Measurements from ENCODE around the gene DCDC1. TPM values are rescaled to one million over a fixed set of nuclear protein-coding genes. Genes with fewer than 3 reads are reported as not detected.

Gene DCDC1
- total RNA-seq, 5 donors from 2014 or later (not counting 1 experiment from before 2014, with no cell fraction given), result 0.09 to 1.0 (median 0.22) TPM; not detected in 1

- peaks cover 0 to 2% of the 10 kb centered on the region in 2 experiments for H3K27me3 ChIP-seq (replicated peaks in 1 of 2; ENCODE audit: control insufficient read depth in 2 of 2, extremely low read depth in 1 of 2, insufficient read depth in 2 of 2, low read length in 1 of 2)
- no peak overlapping the region for H3K27ac ChIP-seq (ENCODE audit: low read length)
- no peaks in the 10 kb centered on the region for H3K4me1 Mint-ChIP-seq
- no peaks in the 10 kb centered on the region for H3K36me3 ChIP-seq (ENCODE audit: control insufficient read depth in 2 of 2, extremely low read depth in 1 of 2, insufficient read depth in 1 of 2, low read length in 1 of 2)
- H3K4me3 ChIP-seq (ENCODE audit: control insufficient read depth in 1 of 2, extremely low read depth in 1 of 2, low read length in 1 of 2), result no peak overlapping the region
- no peak overlapping the region for H3K4me3 Mint-ChIP-seq
- POLR2A ChIA-PET, result no interaction called here
- H3K4me1 ChIP-seq (ENCODE audit: control insufficient read depth in 1 of 2, extremely low read depth in 1 of 2, insufficient read depth in 2 of 2, low read length in 2 of 2), result no peaks in the 10 kb centered on the region
- H3K27me3 Mint-ChIP-seq, result no peaks in the 10 kb centered on the region
- H3K27ac Mint-ChIP-seq, result no peak overlapping the region
- no peaks in the 10 kb centered on the region for H3K9me3 ChIP-seq
- CTCF ChIA-PET, result no interaction called here
- ATAC-seq (replicated peaks in 1 of 4) (no peak), DNase-seq (no peak)
- H3K9me3 Mint-ChIP-seq, result peaks cover 0 to 6% (median 2%) of the 10 kb centered on the region in 3 donors
- H3K36me3 Mint-ChIP-seq, result no peaks in the 10 kb centered on the region
- no CpG with 5 or more reads among the region's 5 CpGs for WGBS (ENCODE audit: insufficient coverage)
Measured at GRCh38 chr11:31045335-31045734, 324.2 kb downstream of the DCDC1 start.

- 78% methylated on average over 5 of the region's 7 CpGs for WGBS (ENCODE audit: insufficient coverage)
- H3K27ac Mint-ChIP-seq, result no peak overlapping the region
- Histone ChIP-seq H3K4me3 (ENCODE audit: control insufficient read depth in 1 of 2, extremely low read depth in 1 of 2, low read length in 1 of 2) (no peak overlapping the region), H3K36me3 (ENCODE audit: control insufficient read depth in 2 of 2, extremely low read depth in 1 of 2, insufficient read depth in 1 of 2, low read length in 1 of 2) (no peaks in the 10 kb centered on the region), H3K27me3 (replicated peaks in 1 of 2; ENCODE audit: control insufficient read depth in 2 of 2, extremely low read depth in 1 of 2, insufficient read depth in 2 of 2, low read length in 1 of 2) (no peaks in the 10 kb centered on the region), H3K4me1 (ENCODE audit: control insufficient read depth in 1 of 2, extremely low read depth in 1 of 2, insufficient read depth in 2 of 2, low read length in 2 of 2) (no peaks in the 10 kb centered on the region), H3K9me3 (no peaks in the 10 kb centered on the region), H3K27ac (ENCODE audit: low read length) (no peak overlapping the region)
- no peak for DNase-seq
- ChIA-PET CTCF (interaction anchor here in 1 of 2 donors (0.5 kb wide), 1 partner anchor 216 kb away, joined by 3 read pairs; no protein-coding TSS in a partner anchor), POLR2A (no interaction called here)
- H3K9me3 Mint-ChIP-seq, result no peaks in the 10 kb centered on the region
- no peak for ATAC-seq (replicated peaks in 1 of 4)
- H3K27me3 Mint-ChIP-seq, result no peaks in the 10 kb centered on the region
- no peak overlapping the region for H3K4me3 Mint-ChIP-seq
- no peaks in the 10 kb centered on the region for H3K4me1 Mint-ChIP-seq
- no peaks in the 10 kb centered on the region for H3K36me3 Mint-ChIP-seq
Measured at GRCh38 chr11:31030138-31030792, 339.3 kb downstream of the DCDC1 start.

- Histone ChIP-seq H3K4me1 (ENCODE audit: control insufficient read depth in 1 of 2, extremely low read depth in 1 of 2, insufficient read depth in 2 of 2, low read length in 2 of 2) (no peaks in the 10 kb centered on the region), H3K4me3 (ENCODE audit: control insufficient read depth in 1 of 2, extremely low read depth in 1 of 2, low read length in 1 of 2) (no peak overlapping the region), H3K9me3 (no peaks in the 10 kb centered on the region), H3K36me3 (ENCODE audit: control insufficient read depth in 2 of 2, extremely low read depth in 1 of 2, insufficient read depth in 1 of 2, low read length in 1 of 2) (no peaks in the 10 kb centered on the region), H3K27me3 (replicated peaks in 1 of 2; ENCODE audit: control insufficient read depth in 2 of 2, extremely low read depth in 1 of 2, insufficient read depth in 2 of 2, low read length in 1 of 2) (no peaks in the 10 kb centered on the region), H3K27ac (ENCODE audit: low read length) (no peak overlapping the region)
- CTCF ChIA-PET, result no interaction called here
- no peak overlapping the region for H3K27ac Mint-ChIP-seq
- POLR2A ChIA-PET, result interaction anchor here in 1 of 2 donors (0.6 kb wide), 1 partner anchor 16 kb away, joined by 3 read pairs; no protein-coding TSS in a partner anchor
- ATAC-seq (replicated peaks in 1 of 4) (no peak), DNase-seq (no peak)
- no peak overlapping the region for H3K4me3 Mint-ChIP-seq
- H3K4me1 Mint-ChIP-seq, result no peaks in the 10 kb centered on the region
- no peaks in the 10 kb centered on the region for H3K9me3 Mint-ChIP-seq
- no CpG with 5 or more reads among the region's 6 CpGs for WGBS (ENCODE audit: insufficient coverage)
- no peaks in the 10 kb centered on the region for H3K27me3 Mint-ChIP-seq
- no peaks in the 10 kb centered on the region for H3K36me3 Mint-ChIP-seq
Measured at GRCh38 chr11:31026315-31026714, 343.2 kb downstream of the DCDC1 start.

GRCh38 chr11:31022080-31022479 is 347.5 kb downstream of the DCDC1 start:
- Histone ChIP-seq H3K9me3 (no peaks in the 10 kb centered on the region), H3K27me3 (replicated peaks in 1 of 2; ENCODE audit: control insufficient read depth in 2 of 2, extremely low read depth in 1 of 2, insufficient read depth in 2 of 2, low read length in 1 of 2) (no peaks in the 10 kb centered on the region), H3K4me3 (ENCODE audit: control insufficient read depth in 1 of 2, extremely low read depth in 1 of 2, low read length in 1 of 2) (no peak overlapping the region), H3K27ac (ENCODE audit: low read length) (no peak overlapping the region), H3K4me1 (ENCODE audit: control insufficient read depth in 1 of 2, extremely low read depth in 1 of 2, insufficient read depth in 2 of 2, low read length in 2 of 2) (no peaks in the 10 kb centered on the region), H3K36me3 (ENCODE audit: control insufficient read depth in 2 of 2, extremely low read depth in 1 of 2, insufficient read depth in 1 of 2, low read length in 1 of 2) (no peaks in the 10 kb centered on the region)
- ATAC-seq (replicated peaks in 1 of 4) (no peak), DNase-seq (no peak)
- CTCF ChIA-PET, result no interaction called here
- Mint-ChIP-seq H3K27me3 (peaks cover 0 to 3% of the 10 kb centered on the region in 2 donors), H3K36me3 (no peaks in the 10 kb centered on the region), H3K27ac (no peak overlapping the region), H3K9me3 (peaks cover 0 to 5% (median 0%) of the 10 kb centered on the region in 3 donors), H3K4me3 (no peak overlapping the region), H3K4me1 (no peaks in the 10 kb centered on the region)
- WGBS (ENCODE audit: insufficient coverage), result 17% methylated on average over 1 of the region's 2 CpGs
- POLR2A ChIA-PET, result no interaction called here

GRCh38 chr11:31019786-31020185 is 349.8 kb downstream of the DCDC1 start:
- no peak overlapping the region for H3K27ac ChIP-seq (ENCODE audit: low read length)
- H3K36me3 Mint-ChIP-seq, result no peaks in the 10 kb centered on the region
- no peak overlapping the region for H3K4me3 ChIP-seq (ENCODE audit: control insufficient read depth in 1 of 2, extremely low read depth in 1 of 2, low read length in 1 of 2)
- DNase-seq (no peak), ATAC-seq (replicated peaks in 1 of 4) (no peak)
- H3K9me3 ChIP-seq, result no peaks in the 10 kb centered on the region
- 83% methylated on average over 2 of the region's 4 CpGs for WGBS (ENCODE audit: insufficient coverage)
- no peaks in the 10 kb centered on the region for H3K4me1 Mint-ChIP-seq
- no peak overlapping the region for H3K27ac Mint-ChIP-seq
- H3K27me3 ChIP-seq (replicated peaks in 1 of 2; ENCODE audit: control insufficient read depth in 2 of 2, extremely low read depth in 1 of 2, insufficient read depth in 2 of 2, low read length in 1 of 2), result no peaks in the 10 kb centered on the region
- no peaks in the 10 kb centered on the region for H3K4me1 ChIP-seq (ENCODE audit: control insufficient read depth in 1 of 2, extremely low read depth in 1 of 2, insufficient read depth in 2 of 2, low read length in 2 of 2)
- peaks cover 0 to 5% (median 2%) of the 10 kb centered on the region in 3 donors for H3K9me3 Mint-ChIP-seq
- POLR2A ChIA-PET, result no interaction called here
- peaks cover 0 to 3% of the 10 kb centered on the region in 2 donors for H3K27me3 Mint-ChIP-seq
- H3K4me3 Mint-ChIP-seq, result no peak overlapping the region
- CTCF ChIA-PET, result no interaction called here
- H3K36me3 ChIP-seq (ENCODE audit: control insufficient read depth in 2 of 2, extremely low read depth in 1 of 2, insufficient read depth in 1 of 2, low read length in 1 of 2), result no peaks in the 10 kb centered on the region

- no peak overlapping the region for H3K27ac Mint-ChIP-seq
- H3K4me1 Mint-ChIP-seq, result no peaks in the 10 kb centered on the region
- CTCF ChIA-PET, result interaction anchor here (0.6 to 0.7 kb wide), 2 partner anchors 20 to 1682 kb away, joined by 6 to 7 read pairs; no protein-coding TSS in a partner anchor
- WGBS (ENCODE audit: insufficient coverage), result 71% methylated on average over 1 of the region's 1 CpG
- H3K36me3 Mint-ChIP-seq, result no peaks in the 10 kb centered on the region
- DNase-seq (no peak), ATAC-seq (replicated peaks in 1 of 4) (no peak)
- no peak overlapping the region for H3K27ac ChIP-seq (ENCODE audit: low read length)
- H3K4me1 ChIP-seq (ENCODE audit: control insufficient read depth in 1 of 2, extremely low read depth in 1 of 2, insufficient read depth in 2 of 2, low read length in 2 of 2), result no peaks in the 10 kb centered on the region
- no peak overlapping the region for H3K4me3 ChIP-seq (ENCODE audit: control insufficient read depth in 1 of 2, extremely low read depth in 1 of 2, low read length in 1 of 2)
- POLR2A ChIA-PET, result interaction anchor here in 1 of 2 donors (0.7 kb wide), 1 partner anchor 762 kb away, joined by 8 read pairs; no protein-coding TSS in a partner anchor
- no peaks in the 10 kb centered on the region for H3K27me3 Mint-ChIP-seq
- H3K9me3 ChIP-seq, result no peaks in the 10 kb centered on the region
- H3K9me3 Mint-ChIP-seq, result peaks cover under 1 to 9% (median 3%) of the 10 kb centered on the region in 3 donors
- H3K27me3 ChIP-seq (replicated peaks in 1 of 2; ENCODE audit: control insufficient read depth in 2 of 2, extremely low read depth in 1 of 2, insufficient read depth in 2 of 2, low read length in 1 of 2), result no peaks in the 10 kb centered on the region
- no peak overlapping the region for H3K4me3 Mint-ChIP-seq
- no peaks in the 10 kb centered on the region for H3K36me3 ChIP-seq (ENCODE audit: control insufficient read depth in 2 of 2, extremely low read depth in 1 of 2, insufficient read depth in 1 of 2, low read length in 1 of 2)
Measured at GRCh38 chr11:31005202-31005601, 364.3 kb downstream of the DCDC1 start.
